ENCODE results near the gene FICD. TPM values are rescaled to one million over a fixed set of nuclear protein-coding genes. Genes with fewer than 3 reads are reported as not detected.

FICD gene
- polyA plus RNA-seq, 1 donor from 2014 or later: 1.5 TPM

GRCh38 chr12:108523365-108523764 lies 8.3 kb downstream of the FICD start:
- no peaks in the 10 kb centered on the region for H4K20me1 ChIP-seq (ENCODE audit: insufficient read depth)
- H3K27me3 ChIP-seq (ENCODE audit: insufficient read depth, low read depth, low read length): no peaks in the 10 kb centered on the region
- no peak overlapping the region for H3K27ac ChIP-seq (ENCODE audit: low read length)
- H3K9me2 ChIP-seq (ENCODE audit: insufficient read depth, low read length): no peaks in the 10 kb centered on the region
- H3K4me3 ChIP-seq (ENCODE audit: low read length): no peak overlapping the region
- no peak overlapping the region for H2AFZ ChIP-seq (ENCODE audit: low read depth, low read length)
- H3K9me3 ChIP-seq (ENCODE audit: low read length): no peaks in the 10 kb centered on the region
- no peaks in the 10 kb centered on the region for H3F3A ChIP-seq (ENCODE audit: insufficient read depth, low read length, poor library complexity, severe bottlenecking)
- H3K4me2 ChIP-seq (ENCODE audit: low read length): no peak overlapping the region
- no peak for TF ChIP-seq RAD21 (conservative IDR thresholded peaks at IDR 0.05)
- no peak for TF ChIP-seq CTCF (IDR thresholded peaks at IDR 0.05; ENCODE audit: poor library complexity, severe bottlenecking)
- TF ChIP-seq TAF1 (IDR thresholded peaks at IDR 0.05; ENCODE audit: low read depth): no peak
- no peak for TF ChIP-seq EZH2 (IDR thresholded peaks at IDR 0.05; ENCODE audit: borderline replicate concordance, insufficient read depth, low read length, poor library complexity, severe bottlenecking)
- TF ChIP-seq SMC3 (conservative IDR thresholded peaks at IDR 0.05; ENCODE audit: poor library complexity): no peak
- TF ChIP-seq REST (IDR thresholded peaks at IDR 0.05; ENCODE audit: borderline replicate concordance): no peak
- no peak for TF ChIP-seq EP300 (conservative IDR thresholded peaks at IDR 0.05; ENCODE audit: poor library complexity, severe bottlenecking)
- TF ChIP-seq POLR2AphosphoS5 (IDR thresholded peaks at IDR 0.05): no peak
- H3K79me2 ChIP-seq (replicated peaks; ENCODE audit: insufficient read depth, low read length): no peaks in the 10 kb centered on the region
- peaks cover 8% of the 10 kb centered on the region for H3K36me3 ChIP-seq (ENCODE audit: insufficient read depth, low read length)
- no peak overlapping the region for H3K9ac ChIP-seq (ENCODE audit: low read length)

- Histone ChIP-seq H3K4me3 (ENCODE audit: low read length) (no peak overlapping the region), H3K4me2 (ENCODE audit: low read length) (no peak overlapping the region), H3F3A (ENCODE audit: insufficient read depth, low read length, poor library complexity, severe bottlenecking) (no peaks in the 10 kb centered on the region), H2AFZ (ENCODE audit: low read depth, low read length) (no peak overlapping the region), H3K9me3 (ENCODE audit: low read length) (no peaks in the 10 kb centered on the region), H3K27ac (ENCODE audit: low read length) (no peak overlapping the region), H3K36me3 (ENCODE audit: insufficient read depth, low read length) (peaks cover 8% of the 10 kb centered on the region), H3K27me3 (ENCODE audit: insufficient read depth, low read depth, low read length) (no peaks in the 10 kb centered on the region), H4K20me1 (ENCODE audit: insufficient read depth) (no peaks in the 10 kb centered on the region), H3K9ac (ENCODE audit: low read length) (no peak overlapping the region), H3K9me2 (ENCODE audit: insufficient read depth, low read length) (no peaks in the 10 kb centered on the region), H3K79me2 (replicated peaks; ENCODE audit: insufficient read depth, low read length) (no peaks in the 10 kb centered on the region)
- no peak for TF ChIP-seq TAF1 (IDR thresholded peaks at IDR 0.05; ENCODE audit: low read depth)
- no peak for TF ChIP-seq POLR2AphosphoS5 (IDR thresholded peaks at IDR 0.05)
- no peak for TF ChIP-seq RAD21 (conservative IDR thresholded peaks at IDR 0.05)
- TF ChIP-seq EP300 (conservative IDR thresholded peaks at IDR 0.05; ENCODE audit: poor library complexity, severe bottlenecking): no peak
- TF ChIP-seq MXI1 (conservative IDR thresholded peaks at IDR 0.05; ENCODE audit: poor library complexity, severe bottlenecking): no peak
- TF ChIP-seq REST (IDR thresholded peaks at IDR 0.05; ENCODE audit: borderline replicate concordance): no peak
- no peak for TF ChIP-seq EZH2 (IDR thresholded peaks at IDR 0.05; ENCODE audit: borderline replicate concordance, insufficient read depth, low read length, poor library complexity, severe bottlenecking)
- no peak for TF ChIP-seq CTCF (IDR thresholded peaks at IDR 0.05; ENCODE audit: poor library complexity, severe bottlenecking)
- no peak for TF ChIP-seq SMC3 (conservative IDR thresholded peaks at IDR 0.05; ENCODE audit: poor library complexity)
These were observed 10.6 kb downstream of the FICD start for GRCh38 chr12:108525681-108526080.

Measured in neural cell (in vitro differentiated cells).